Thoracic aorta (tissue), 2 donors: ENCODE measurements around the gene PAMR1. TPM values are rescaled to one million over a fixed set of nuclear protein-coding genes. Genes with fewer than 3 reads are reported as not detected.

Experiments used
- ATAC-seq: fragments of 150-250 bp; one replicate; pipeline ENCODE4 v1.8.0; 2017; ENCODE audit warnings: low read depth; ENCODE audit not compliant: insufficient number of reproducible peaks, low FRiP score
- DNase-seq: peaks from one replicate; pipeline ENCODE4 v3.0.0-alpha.2; 2020; ENCODE audit warnings: low spot score
- H3K27ac ChIP-seq, 2 donors: fragments of 200-600 bp; sonication (generic); 1 replicate in 1 of 2; 2 replicates in 1 of 2; pipeline ENCODE4 v1.5.1; 2016; ENCODE audit warnings: mild to moderate bottlenecking in 2 of 2, moderate library complexity in 2 of 2
- H3K27me3 ChIP-seq: fragments of 200-600 bp; sonication (generic); replicated peaks from 2 replicates; pipeline ENCODE4 v1.6.0; 2016; ENCODE audit warnings: mild to moderate bottlenecking; ENCODE audit not compliant: insufficient read depth
- H3K36me3 ChIP-seq: fragments of 200-600 bp; sonication (generic); one replicate; pipeline ENCODE4 v1.5.1; 2016
- H3K4me1 ChIP-seq, 2 donors: fragments of 200-600 bp; sonication (generic); 1 replicate in 1 of 2; 2 replicates in 1 of 2; pipeline versions ENCODE4 v1.5.1 to v1.6.0; 2016; ENCODE audit warnings: low read depth in 2 of 2, mild to moderate bottlenecking in 1 of 2; ENCODE audit not compliant: control insufficient read depth in 1 of 2
- H3K4me3 ChIP-seq: fragments of 200-600 bp; sonication (generic); 2 replicates; pipeline ENCODE4 v1.5.1; 2016; ENCODE audit warnings: mild to moderate bottlenecking
- H3K9me3 ChIP-seq: fragments of 200-600 bp; sonication (generic); 2 replicates; pipeline ENCODE4 v1.5.1; 2016
- CTCF ChIP-seq: fragments of 200-600 bp; sonication (generic); IDR thresholded peaks from one replicate; pipeline ENCODE4 v1.5.1; 2019; ENCODE audit warnings: antibody characterized with exemption
- total RNA-seq, 2 donors: library from RNA; depleted of rRNA; stranded (reverse); fragments of >200 nt; gene quantifications; one replicate each; pipeline versions ENCODE4 v1.1.0 to v1.2.3, GENCODE V29; 2016

PAMR1 gene
- total RNA-seq, 2 donors from 2014 or later: 4.3 TPM; not detected in 1

- Histone ChIP-seq H3K9me3 (no peaks in the 10 kb centered on the region), H3K4me1 (peaks cover 4 to 11% of the 10 kb centered on the region in 2 donors), H3K27ac (no peak overlapping the region), H3K36me3 (no peaks in the 10 kb centered on the region), H3K4me3 (no peak overlapping the region), H3K27me3 (no peaks in the 10 kb centered on the region)
- ATAC-seq: no peak
- no peak for DNase-seq
- TF ChIP-seq CTCF: no peak
These were observed 29.3 kb upstream of the PAMR1 start for GRCh38 chr11:35554491-35555437.

GRCh38 chr11:35553831-35554230 lies 28.4 kb upstream of the PAMR1 start:
- Histone ChIP-seq H3K36me3 (no peaks in the 10 kb centered on the region), H3K4me3 (no peak overlapping the region), H3K4me1 (peaks cover 3 to 8% of the 10 kb centered on the region in 2 donors), H3K27ac (no peak overlapping the region), H3K27me3 (no peaks in the 10 kb centered on the region), H3K9me3 (no peaks in the 10 kb centered on the region)
- no peak for DNase-seq
- TF ChIP-seq CTCF: no peak
- ATAC-seq: no peak

- TF ChIP-seq CTCF: no peak
- no peaks in the 10 kb centered on the region for H3K36me3 ChIP-seq
- H3K9me3 ChIP-seq: no peaks in the 10 kb centered on the region
- DNase-seq: no peak
- H3K27ac ChIP-seq: no peak overlapping the region
- H3K27me3 ChIP-seq: no peaks in the 10 kb centered on the region
- ATAC-seq: no peak
- no peak overlapping the region for H3K4me3 ChIP-seq
- H3K4me1 ChIP-seq: no peaks in the 10 kb centered on the region
These were observed 27.6 kb upstream of the PAMR1 start for GRCh38 chr11:35553021-35553420.

- no peak for DNase-seq
These were observed 27.2 kb upstream of the PAMR1 start for GRCh38 chr11:35552616-35553015.

More at GRCh38 chr11:35552616-35553015, 27.2 kb upstream of the PAMR1 start:
- TF ChIP-seq CTCF: no peak
- H3K27me3 ChIP-seq: no peaks in the 10 kb centered on the region
- no peak overlapping the region for H3K27ac ChIP-seq
- no peaks in the 10 kb centered on the region for H3K9me3 ChIP-seq
- ATAC-seq: no peak
- no peak overlapping the region for H3K4me3 ChIP-seq
- H3K36me3 ChIP-seq: no peaks in the 10 kb centered on the region
- no peaks in the 10 kb centered on the region for H3K4me1 ChIP-seq
